MM.1S (cell line): ENCODE results near the gene CA5A.

Experiments
- CTCF ChIP-seq: fragments of 300-600 bp; sonication (generic); IDR thresholded peaks from 2 replicates; pipeline ENCODE4 v1.5.1; 2016; ENCODE audit warnings: antibody characterized with exemption, low read length, mixed read lengths
- EZH2 ChIP-seq: fragments of 300-600 bp; sonication (generic); optimal IDR thresholded peaks from 2 replicates; pipeline ENCODE3; 2017; ENCODE audit warnings: low read depth, mild to moderate bottlenecking, antibody characterized with exemption, low read length, mixed read lengths
- EZH2phosphoT487 ChIP-seq: fragments of 300-600 bp; sonication (generic); IDR thresholded peaks from 2 replicates; pipeline ENCODE4 v1.6.1; 2018; ENCODE audit warnings: antibody characterized with exemption, low read length

- TF ChIP-seq CTCF, result no peak
- no peak for TF ChIP-seq EZH2
- TF ChIP-seq EZH2phosphoT487, result no peak
These were observed 19.7 kb upstream of the CA5A start for GRCh38 chr16:87956098-87956364.
